ENCODE data around the gene KLRG1.

DNA sequence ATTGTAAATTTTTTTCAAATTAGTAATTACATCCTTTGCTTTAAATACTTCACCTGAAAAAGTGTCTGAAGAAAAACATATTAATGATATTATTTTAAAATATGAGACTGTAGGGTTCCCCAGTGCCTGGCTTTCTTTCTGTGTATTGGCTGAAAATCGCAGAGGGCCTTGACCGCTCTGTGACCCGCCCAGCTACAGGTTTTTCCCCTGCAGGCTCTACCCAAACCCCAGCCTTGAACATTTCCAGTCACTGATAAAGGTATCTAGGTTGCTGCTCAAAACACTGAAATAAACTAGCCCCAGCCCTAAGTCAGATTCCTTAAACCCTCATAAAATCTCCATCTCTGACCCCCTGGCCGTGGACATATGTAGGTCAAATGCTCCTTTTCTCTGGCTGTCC is 11.9 kb downstream of the KLRG1 start:
- TF ChIP-seq, protein P1, sequence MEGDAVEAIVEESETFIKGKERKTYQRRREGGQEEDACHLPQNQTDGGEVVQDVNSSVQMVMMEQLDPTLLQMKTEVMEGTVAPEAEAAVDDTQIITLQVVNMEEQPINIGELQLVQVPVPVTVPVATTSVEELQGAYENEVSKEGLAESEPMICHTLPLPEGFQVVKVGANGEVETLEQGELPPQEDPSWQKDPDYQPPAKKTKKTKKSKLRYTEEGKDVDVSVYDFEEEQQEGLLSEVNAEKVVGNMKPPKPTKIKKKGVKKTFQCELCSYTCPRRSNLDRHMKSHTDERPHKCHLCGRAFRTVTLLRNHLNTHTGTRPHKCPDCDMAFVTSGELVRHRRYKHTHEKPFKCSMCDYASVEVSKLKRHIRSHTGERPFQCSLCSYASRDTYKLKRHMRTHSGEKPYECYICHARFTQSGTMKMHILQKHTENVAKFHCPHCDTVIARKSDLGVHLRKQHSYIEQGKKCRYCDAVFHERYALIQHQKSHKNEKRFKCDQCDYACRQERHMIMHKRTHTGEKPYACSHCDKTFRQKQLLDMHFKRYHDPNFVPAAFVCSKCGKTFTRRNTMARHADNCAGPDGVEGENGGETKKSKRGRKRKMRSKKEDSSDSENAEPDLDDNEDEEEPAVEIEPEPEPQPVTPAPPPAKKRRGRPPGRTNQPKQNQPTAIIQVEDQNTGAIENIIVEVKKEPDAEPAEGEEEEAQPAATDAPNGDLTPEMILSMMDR (IDR thresholded peaks at IDR 0.05) = no peak
- TF ChIP-seq ZFX (IDR thresholded peaks at IDR 0.05; ENCODE audit: borderline replicate concordance) = no peak
